Retinal pigment epithelial cell (primary cell): Measurements from ENCODE around the gene TMED10.
"Not testable (repeated sequence)": the region's sequence is repeated elsewhere in the genome, so short reads cannot be mapped to it uniquely, and the experiment has no call there.

Experiments used
- DNase-seq: peaks from one replicate; pipeline ENCODE4 v3.0.0-alpha.2; 2010; ENCODE audit warnings: low read depth
- H3K4me3 ChIP-seq: 2 replicates; pipeline ENCODE4 v1.5.1; 2011; ENCODE audit warnings: mild to moderate bottlenecking, low read length, control low read depth, moderate library complexity
- CTCF ChIP-seq: conservative IDR thresholded peaks from 2 replicates; pipeline ENCODE4 v1.5.1; 2011; ENCODE audit warnings: low read depth, low read length, control low read depth, inconsistent platforms

TMED10 gene

DNA sequence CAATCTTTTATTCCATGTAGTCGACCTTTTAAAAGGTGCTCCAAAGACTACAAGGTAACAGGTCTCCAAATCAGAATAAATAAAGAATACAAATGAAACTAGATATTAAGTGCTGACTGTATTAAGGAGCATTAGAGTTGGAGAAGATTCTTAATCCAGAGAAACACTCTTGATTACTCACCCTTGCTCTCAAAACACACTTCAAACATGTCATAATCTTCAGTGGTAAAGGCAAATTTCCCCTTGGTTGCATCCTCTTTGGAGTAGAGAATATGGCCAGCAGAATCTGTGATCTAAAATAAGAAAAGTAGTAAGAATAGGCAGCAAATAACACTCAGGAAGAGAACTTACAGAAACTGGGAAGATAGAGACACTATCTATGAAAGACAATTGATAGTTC is 24.6 kb downstream of the TMED10 start:
- TF ChIP-seq CTCF: no peak
- no peak overlapping the region for H3K4me3 ChIP-seq
- no peak for DNase-seq

GRCh38 chr14:75150637-75151036 is 25.8 kb downstream of the TMED10 start:
- not testable (repeated sequence) for DNase-seq, H3K4me3 ChIP-seq

DNA sequence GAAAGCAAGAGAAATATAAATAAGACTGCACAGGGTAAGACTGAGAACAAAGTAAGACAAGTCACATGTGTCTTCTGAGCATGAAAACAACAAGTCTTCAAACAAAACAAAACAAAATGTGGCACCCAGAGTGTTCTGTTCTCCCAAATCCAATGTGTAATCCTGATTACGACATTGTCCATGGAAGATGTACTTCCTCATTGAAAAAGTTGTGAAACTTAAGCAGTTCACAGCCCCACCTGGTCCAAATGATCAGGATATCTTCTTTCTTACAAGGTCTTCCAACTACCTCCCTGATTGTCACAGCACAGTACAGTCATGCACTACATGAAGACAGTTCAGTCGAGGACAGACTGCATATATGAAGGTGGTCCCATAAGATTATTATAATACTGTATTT is 26.3 kb downstream of the TMED10 start:
- H3K4me3 ChIP-seq: no peak overlapping the region
- no peak for TF ChIP-seq CTCF
- no peak for DNase-seq

DNA sequence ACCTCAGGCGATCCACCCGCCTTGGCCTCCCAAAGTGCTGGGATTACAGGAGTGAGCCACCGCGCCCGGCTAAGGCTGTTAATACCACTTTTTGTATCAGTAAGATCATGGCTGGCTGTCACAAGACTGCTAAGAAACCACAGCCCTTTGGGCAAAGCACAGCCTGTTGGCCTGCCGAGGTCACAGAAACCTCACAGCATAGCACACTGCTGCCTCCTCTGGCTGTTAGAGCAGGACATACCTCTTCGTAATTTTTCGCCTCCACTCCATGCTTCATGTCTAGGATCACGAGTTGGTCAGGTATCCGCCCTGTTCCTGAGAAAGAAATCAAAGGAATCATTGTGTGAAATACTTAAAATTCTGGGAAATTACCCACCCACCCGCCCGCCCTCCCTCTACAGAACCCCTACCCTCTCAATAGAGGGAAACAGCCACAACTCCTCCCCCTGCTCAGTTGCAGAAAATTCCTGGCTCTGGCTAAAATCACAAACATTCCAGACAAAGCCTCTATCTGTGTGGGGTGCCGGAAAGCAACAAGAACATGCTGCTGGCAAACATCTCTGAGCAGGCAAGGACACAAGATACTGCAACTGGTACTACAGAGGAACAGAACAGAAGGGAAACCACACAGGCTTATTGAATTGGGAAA is 28.9 kb downstream of the TMED10 start:
- TF ChIP-seq CTCF: peak; percentile 80
- H3K4me3 ChIP-seq: no peak overlapping the region
- DNase-seq: peak; percentile 99

GRCh38 chr14:75144944-75145343 is 31.5 kb downstream of the TMED10 start:
- TF ChIP-seq CTCF: no peak
- DNase-seq: no peak
- no peak overlapping the region for H3K4me3 ChIP-seq

DNA sequence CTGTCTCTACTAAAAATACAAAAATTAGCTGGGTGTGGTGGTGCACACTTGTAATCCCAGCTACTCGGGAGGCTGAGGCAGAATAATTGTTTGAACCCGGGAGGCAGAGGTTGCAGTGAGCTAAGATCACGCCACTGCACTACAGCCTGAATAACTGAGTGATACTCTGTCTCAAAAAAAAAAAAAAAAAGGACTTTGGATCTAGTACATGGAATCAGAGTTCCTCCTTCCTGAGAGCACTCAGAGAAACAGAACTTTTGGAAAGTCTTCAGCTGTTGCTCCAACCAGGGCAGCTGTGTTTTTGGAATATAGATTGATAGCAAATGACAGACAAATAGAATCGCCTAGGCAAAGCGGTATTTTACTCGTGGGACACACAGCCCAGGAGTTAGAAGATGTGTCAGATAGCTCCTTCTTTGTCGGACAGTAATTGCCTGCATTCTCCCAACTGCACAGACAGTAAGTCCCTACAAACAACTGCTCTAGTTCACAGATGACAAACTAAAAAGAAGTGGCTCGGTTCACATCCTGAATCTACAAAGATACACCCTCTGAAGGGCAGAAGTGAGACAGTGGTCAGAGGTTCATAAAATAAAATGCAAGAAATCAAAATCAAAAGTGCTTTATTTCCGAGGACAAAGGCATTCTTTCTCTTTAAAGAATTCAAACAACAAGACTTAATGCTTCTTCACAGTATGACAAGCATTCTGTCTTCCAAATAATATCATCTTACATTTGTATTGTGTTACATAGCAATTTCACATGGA is 32.5 kb downstream of the TMED10 start:
- no peak for TF ChIP-seq CTCF
- H3K4me3 ChIP-seq: no peak overlapping the region
- no peak for DNase-seq

DNA sequence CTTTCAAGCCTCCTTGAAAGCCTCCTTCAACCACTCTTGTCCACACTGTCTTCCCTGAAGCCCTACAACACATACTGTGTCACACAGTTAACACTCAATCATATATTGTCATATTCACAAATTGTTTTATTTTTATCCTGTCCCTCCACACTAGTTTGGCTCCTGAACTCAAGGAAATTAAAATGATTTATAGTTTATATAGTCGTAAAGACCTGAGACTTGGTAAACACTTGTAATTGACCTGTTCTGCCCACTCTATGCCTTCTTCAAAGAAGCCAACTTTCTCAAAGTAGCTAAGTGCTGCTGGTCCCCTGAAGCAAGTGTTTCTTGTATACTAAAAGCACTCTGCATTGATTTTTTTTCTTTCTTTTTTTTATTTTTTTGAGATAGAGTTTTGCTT is 33.9 kb downstream of the TMED10 start:
- no peak for DNase-seq
- TF ChIP-seq CTCF: no peak
- no peak overlapping the region for H3K4me3 ChIP-seq
